GM21825 (cell line): ENCODE data around the gene LRRFIP1.
"Not testable (repeated sequence)": the region's sequence is repeated elsewhere in the genome, so short reads cannot be mapped to it uniquely, and the experiment has no call there.

Experiments used
- ATAC-seq: cut with Tn5 transposase; IDR thresholded peaks from one replicate; pipeline ENCODE4 v1.9.1; 2021; ENCODE audit warnings: mild to moderate bottlenecking, moderate library complexity; ENCODE audit not compliant: unreplicated experiment

Gene LRRFIP1

DNA sequence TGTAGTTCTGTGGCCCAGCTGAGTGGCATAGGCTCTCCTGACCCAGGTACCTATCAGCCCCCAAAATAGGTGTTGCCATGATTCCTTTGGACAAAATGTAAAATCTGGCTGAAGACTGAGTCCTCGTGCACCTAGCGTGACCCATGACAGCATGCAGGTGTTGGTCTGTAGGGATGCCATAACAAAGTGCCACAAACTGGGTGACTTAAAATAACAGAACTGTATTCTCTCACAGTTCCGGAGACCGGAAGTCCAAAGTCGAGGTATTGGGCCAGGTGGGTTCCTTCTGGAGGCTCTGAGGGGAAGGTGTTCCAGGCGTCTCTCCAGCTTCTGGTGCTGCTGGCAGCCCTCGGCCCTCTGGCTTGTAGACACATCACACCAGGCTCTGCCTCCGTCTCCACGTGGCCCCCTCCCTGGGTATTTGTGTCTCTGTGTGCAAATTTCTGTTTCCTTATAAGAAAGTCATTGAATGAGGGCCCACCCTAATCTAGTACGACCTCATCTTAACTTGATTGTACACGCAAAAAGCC, 34.5 kb downstream of the LRRFIP1 start:
- ATAC-seq = no peak

DNA sequence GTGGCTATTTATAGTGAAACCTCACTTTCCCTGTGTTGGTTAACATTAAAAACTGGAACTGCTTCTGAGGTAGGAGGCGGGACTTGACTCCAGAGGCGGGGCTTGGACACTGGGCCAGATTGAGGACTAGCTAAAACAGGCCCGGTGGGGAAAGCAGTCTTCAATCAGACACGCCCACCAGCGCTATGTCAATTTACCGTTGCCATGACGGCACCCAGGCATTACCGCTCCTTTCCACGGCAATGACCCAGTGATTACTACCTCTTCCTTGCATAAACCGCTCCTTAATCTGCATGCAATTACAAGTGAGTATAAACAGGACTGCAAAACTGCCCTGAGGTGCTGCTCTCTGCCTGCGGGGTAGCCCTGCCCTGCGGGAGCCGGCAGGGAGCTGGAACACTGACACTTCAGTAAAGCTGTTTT, 35.3 kb downstream of the LRRFIP1 start:
- no peak for ATAC-seq

DNA sequence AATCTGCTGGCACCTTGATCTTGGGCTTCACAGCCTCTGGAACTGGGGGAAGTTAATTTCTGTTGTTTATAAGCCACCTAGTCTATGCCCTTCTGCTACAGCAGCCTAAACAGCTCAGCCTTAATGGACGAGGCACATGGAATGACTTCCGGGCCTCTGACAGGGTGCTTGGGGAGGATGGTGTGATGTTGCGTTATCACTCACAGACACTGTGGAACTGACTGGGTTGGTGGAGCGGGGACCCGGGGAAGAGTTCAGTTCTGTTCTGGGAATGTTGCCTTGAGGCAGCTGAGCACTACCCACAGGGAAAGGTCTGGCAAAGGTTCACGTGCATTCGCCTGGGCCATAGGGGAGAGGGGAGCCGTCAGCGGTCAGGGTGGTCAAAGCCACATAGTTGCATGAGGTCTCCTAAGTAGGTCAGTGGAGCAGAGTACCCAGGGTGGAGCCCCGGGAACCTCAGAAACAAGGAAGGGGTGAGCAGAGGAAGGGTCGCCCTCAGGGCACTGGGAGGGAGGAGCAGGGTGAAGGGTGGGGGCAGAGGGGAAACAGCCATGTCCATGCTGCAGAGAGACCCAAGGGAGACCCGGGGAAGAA, 36.2 kb downstream of the LRRFIP1 start:
- ATAC-seq = no peak

DNA sequence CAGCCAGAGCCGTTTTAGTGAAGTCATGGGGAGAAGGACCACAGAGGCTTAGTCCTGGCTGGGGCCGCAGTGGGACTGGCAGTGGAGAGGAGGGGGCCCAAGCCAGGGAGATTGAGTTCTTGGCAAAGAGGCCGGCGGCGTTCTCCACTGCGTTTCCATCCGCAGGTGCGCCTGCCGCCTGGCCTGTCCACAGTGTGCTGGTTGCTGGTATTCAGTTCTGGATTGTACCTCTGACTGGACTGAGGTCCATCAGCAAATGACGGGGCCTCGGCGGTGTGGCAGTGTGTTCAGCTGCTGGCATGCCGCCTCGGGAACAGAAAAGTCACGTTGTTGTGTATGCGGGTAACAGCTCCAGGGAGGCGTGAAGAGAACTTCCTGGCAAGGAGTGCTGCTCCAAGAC, 36.8 kb downstream of the LRRFIP1 start:
- no peak for ATAC-seq

DNA sequence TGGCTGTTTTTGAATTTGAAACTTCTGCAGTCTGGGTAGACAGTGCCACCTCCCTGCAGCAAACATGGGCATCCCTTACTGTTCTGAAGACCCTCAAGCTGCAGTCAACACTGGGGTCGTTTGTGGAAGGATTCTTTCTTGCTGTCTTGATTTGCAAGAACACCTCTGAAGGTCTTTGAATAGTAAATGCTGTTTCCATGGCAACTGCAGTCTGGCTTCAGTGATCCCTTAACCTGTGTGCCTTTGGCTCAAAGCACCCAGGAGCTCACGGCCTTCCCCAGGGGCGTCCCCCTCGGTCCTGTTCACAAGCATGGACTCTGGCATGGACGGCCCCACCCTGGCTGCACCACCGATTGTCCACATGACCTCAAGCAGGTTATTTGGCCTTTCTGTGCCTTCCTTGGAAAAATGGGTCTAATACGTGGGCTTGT, 38.3 kb downstream of the LRRFIP1 start:
- ATAC-seq = no peak

DNA sequence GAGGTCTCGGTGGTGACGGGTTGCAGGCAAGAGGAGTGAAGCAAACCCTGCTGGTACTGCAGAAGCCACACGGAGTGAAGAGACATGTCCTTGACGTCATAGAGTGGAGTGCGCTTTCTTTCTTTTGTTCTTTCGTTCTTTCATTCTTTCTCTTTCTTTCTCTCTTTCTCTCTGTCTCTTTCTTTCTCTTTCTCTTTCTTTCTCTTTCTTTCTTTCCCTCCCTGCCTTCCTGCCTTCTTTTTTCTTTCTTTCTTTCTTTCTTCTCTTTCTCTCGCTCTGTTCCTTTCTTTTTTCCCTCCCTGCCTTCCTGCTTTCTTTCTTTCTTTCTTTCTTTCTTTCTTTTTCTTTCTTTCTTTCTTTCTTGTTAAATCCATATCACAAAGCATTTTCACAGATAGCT, 39.2 kb downstream of the LRRFIP1 start:
- no peak for ATAC-seq

DNA sequence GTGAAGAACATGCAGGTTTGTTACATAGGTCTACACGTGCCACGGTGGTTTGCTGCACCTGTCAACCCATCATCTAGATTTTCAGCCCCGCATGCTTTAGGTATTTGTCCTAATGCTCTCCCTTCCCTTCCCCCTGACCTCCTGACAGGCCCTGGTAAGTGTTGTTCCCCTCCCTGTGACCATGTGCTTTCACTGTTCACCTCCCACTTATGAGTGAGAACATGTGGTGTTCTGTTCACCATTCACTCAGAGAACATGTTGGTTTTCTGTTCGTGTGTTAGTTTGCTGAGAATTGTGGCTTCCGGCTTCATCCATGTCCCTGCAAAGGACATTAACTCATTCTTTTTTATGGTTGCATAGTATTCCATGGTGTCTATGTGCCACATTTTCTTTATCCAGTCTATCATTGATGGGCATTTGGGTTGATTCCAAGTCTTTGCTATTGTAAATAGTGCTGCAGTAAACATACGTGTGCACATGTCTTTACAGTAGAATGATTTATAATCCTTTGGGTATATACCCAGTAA, 39.7 kb downstream of the LRRFIP1 start:
- ATAC-seq = not testable (repeated sequence)

DNA sequence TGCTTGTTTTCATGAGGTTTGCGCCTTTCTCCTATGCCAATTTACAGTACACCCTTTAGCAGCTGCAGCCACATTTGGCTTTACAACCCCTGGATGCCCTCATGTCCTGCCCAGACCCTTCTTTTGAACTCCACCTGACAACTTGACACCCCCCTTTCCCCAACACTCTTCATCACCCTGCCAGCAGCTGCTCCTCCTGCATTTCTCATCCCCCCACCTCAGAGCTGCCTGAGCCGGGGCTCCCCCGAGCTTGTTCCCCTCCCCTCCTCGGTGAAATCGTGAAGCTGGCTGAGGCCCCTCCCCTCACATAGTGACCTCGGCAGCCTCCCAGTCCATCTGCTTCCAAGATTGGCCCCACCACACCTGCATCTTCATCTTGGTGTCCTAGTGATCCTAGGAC, 40.5 kb downstream of the LRRFIP1 start:
- ATAC-seq = no peak

DNA sequence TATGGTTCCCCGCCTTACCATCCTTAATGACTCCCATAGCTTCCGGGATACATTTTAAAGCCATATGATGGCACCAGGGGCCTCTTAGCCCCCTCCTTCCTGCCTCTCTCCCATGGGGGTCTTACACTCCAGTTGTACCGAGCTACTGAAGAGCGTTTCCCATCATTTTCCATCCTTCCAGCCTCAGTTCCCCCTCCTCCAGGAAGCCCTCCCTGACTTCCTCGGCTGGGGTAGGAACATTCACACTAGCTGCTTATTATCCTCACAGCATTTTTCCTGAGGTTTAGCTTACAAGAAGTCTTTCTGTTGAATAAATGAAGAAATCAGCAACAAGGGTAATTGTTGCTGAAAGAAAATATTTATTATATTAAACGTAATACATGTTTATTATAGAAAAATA, 41.1 kb downstream of the LRRFIP1 start:
- ATAC-seq = no peak

DNA sequence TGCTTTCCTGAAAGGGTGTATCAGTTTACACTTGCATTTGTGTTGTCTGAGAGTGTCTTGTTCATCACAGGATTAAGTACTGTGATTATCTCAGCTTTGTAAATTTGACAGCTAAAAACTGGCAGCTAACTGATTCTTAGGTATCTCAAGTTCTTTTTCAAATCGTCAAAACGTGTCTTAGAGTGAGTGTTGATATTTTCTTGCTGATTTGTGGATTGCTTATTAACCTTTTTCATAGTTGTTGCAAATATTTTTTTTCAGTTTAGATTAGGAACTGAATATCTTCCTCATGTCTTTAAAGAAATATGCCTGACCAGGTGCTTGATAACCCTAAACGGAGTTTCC, 41.9 kb downstream of the LRRFIP1 start:
- no peak for ATAC-seq

DNA sequence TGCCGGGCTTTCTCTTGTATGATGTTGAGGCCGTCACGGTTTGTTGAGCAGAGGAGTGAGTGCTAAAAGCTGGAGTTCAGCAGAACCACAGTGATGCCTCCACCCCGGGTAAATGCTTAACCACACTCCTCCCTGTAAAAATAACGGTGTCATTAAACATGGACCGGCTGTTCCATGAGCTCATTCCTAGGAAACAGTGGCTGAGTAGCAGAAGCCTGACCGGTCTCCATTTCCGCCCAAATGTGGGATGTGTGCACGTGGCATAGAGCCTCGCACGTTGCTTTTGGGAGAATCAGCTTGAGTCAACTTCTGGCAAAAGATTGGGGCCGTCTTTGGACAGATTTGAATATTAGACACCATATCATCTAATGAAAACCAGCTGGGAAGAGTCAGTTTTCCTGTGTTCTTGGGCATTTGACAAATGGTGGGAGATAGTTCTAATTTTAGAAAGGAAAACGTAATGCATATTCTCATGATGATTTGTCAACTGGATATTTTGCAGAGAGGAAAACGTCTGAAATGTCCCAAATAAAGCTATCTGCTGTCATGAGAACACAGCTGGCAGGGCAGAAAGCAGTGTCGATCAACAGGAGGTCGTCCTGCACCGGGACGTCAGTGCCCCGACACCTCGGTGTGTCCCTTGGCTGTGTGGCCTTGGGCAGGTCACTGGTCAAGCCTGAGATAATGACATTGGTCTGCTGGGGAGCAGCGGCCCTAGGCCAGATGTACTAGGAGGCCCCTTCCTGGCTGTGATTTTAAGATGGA, 42.4 kb downstream of the LRRFIP1 start:
- peak; percentile 54 for ATAC-seq

DNA sequence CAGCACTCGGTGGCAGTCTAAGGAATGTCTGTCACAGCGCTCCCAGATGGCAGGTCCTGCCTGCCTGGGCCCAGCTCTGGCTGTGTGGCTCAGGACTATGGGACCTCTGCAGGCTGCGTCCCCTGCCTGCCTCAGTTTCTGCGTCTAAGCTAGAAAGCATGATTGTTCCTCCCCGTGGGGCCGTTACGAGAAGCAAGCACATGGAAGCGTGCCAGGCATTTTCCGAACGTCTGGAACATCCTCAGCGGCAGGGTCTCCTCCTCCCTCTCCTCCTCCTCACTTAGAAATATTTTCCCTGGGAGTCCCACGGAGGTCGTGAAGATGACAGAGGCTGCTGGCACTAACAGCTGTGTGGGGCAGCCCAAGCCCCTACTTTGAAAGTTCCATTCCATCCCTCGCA, 43.3 kb downstream of the LRRFIP1 start:
- no peak for ATAC-seq

DNA sequence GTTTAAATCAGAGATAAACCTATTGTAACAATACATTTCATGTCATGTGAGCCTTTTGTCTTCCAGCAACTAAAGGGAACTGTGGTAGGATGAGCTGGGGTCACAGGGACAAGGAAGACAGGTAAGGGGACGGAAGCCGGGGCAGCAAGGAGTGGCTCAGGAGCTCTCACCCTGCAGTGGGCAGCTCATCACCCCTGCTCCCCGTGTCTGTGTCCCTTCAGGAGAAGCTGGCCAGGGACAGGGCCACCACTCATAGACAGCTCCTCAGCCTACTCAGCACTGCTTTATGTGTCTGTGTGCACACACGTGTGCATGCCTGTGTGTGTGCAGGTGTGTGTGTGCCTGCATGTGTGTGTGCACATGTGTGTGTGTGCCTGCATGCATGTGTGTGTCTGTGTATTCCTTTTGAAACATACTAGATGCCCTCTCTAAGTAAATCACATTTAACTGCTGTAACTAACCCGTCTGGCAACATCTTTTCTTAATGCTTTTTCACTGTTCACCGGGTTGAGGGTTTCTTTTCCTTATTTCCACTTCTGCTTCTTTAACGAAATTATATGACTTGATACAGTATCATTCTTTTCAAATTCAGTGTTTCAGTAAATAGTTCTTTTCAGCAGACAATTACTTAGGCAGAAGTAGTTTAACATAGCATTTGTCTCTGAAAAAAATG, 44.2 kb downstream of the LRRFIP1 start:
- no peak for ATAC-seq

DNA sequence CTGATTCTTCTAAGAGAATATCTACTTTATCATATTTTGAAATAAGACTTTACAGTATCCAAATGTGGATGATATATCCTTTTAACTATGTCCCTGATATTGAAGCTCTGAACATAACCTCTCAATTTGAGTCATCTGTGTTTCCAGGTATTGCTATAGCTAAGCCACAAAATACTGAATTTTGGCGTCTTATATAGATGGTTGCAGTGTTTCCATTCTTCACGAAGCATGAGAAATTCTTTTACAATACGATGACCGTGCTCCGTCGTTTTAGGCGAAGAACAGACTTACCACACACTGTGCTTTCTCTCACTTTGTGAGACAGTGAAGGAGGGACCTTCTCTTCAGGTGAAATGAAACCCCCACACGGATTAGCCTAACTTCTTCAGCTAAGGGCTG, 45.3 kb downstream of the LRRFIP1 start:
- ATAC-seq = no peak

DNA sequence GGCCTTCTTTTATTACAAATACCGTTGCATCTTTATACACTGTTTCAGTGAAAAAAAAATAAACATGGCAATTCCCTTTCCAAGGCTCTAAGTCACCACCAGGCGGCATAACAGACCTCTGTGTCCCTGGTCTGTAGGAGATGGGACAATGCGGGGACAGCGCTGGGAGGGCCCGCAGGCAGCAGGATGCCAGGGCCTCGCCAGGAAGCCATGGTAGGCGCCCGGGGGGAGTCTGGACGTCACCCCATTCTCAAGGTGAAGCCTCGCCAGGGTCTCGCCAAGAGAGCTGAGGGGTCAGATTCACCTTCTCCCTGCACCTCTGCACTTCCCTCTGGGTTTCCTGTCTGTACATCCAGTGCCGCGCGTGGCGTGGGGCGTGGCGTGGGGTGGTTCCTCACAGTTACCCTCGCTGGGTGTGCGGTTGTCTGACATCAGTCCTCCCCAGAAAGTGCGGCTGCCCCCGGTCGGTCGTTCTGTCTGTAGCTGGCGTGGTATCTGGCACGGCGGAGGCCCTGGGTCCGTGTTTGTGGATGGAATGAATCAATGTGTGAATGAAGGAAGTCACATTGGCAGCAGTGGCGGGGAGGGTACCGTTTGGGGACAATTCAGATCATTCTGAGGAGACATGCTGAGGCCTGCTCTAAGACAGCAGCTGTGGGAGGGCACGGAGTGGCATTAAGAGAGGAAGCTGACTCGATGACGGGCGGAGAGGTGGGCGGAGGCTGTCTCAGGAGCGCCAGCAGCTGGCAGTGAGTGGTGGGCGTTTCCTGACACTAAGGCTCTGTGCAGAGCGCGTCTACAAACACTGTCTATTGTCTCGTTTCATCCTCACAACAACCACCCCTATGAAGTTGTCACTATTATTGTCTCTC, 46.0 kb downstream of the LRRFIP1 start:
- ATAC-seq = peak; percentile 30

DNA sequence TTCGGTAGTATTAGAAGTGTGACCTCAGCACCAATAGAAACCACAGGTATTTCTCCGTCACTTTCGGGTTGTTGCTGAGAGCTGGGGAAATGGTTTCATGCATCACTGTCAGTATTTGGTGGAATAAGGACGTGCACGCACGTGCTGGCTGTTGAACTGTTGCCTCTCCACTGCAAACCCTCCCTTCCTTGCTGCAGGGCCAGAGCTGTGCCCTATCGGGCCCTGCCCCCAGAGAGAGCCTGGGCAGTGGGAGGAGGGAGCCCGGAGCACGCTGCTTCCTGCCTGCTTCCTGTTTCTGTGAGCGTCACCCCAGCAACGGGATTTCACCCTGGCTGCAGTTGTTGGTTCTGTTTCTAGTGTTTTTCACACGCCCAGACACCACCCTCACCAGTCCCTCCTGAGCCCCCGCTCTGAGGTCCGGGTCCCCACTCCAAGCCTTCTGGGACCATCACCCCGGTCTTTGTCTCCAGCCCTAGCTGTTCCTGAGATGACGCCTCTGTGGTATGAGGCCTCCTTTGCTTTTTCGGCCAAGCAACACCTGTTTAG, 47.4 kb downstream of the LRRFIP1 start:
- ATAC-seq = peak; percentile 77

DNA sequence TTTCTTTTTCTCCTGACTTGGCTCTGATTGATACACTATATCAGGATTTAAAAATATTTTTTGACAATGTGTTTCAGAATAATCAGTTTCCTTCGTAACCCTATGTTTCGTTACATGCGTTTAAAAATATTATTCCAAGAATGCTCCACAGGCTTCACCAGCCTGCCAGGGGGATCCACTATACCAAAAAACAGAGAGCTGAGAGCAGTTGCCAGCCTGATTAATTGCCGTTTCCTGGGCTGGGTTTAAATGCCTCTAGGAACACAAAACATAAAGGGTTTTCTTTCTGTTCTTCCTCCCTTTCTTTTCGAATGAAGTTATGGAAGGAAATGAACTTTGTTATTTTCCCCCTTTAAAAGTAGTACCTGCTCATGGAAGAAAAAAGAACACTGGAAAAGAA, 47.9 kb downstream of the LRRFIP1 start:
- ATAC-seq = no peak

DNA sequence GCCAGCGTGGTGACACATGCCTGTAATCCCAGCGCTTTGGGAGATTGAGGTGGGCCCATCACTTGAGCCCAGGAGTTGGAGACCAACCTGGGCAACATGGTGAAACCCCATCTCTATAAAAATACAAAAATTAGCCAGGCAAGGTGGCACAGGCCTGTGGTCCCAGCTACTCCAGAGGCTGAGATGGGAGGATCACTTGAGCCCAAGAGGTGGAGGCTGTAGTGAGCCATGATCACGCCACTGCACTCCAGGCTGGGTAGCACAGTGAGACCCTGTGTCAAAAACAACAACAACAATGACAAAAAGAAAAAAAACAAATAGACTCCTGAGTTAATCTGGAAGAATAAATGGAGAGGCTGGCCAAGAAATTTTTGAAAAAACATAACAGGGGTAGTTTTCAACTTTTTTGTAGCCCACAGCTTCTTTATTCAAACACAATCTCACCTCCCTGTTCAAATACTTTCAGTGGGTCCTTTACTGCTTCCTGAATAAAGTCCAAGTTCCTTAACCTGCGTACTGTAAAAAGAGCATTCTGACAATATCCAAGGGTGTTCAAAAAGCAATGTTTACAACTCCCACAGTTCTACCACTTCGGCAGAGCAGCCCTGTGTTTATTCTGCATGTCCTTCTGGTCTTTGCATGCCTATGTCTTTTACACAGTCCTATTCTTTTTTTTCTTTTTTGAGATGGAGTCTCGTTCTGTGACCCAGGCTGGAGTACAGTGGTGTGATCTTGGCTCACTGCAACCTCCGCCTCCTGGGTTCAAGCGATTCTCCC, 53.5 kb downstream of the LRRFIP1 start:
- ATAC-seq = no peak

DNA sequence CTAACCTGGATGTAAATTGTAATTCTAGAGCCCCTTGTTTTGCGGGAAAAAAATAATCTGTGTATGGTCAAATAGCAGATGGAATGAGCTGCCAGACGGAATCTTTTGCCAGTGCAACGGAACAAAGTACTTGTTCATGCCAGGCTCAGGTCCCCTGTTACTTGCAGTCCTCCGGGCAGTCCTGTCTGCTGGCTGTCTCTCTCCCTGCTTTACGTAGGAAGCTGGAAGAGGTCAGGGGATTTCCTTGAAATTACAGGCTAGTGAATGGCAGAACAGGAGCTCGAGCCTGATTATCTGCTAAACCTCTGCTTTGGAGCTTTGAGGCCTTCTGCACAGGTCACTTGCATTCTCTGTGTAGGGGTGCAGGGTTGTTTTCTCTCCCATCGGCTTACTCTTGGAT, 54.8 kb downstream of the LRRFIP1 start:
- ATAC-seq = no peak
